GM13977 (cell line): Measurements from ENCODE around the gene LUC7L.

Source experiments
- DNase-seq: peaks from one replicate; pipeline ENCODE4 v3.0.0; 2012; ENCODE audit warnings: low spot score
- CTCF ChIP-seq: IDR thresholded peaks from 2 replicates; pipeline ENCODE4 v1.5.1; 2012; ENCODE audit warnings: mild to moderate bottlenecking, control low read depth; ENCODE audit not compliant: insufficient read depth; ENCODE audit errors: extremely low read depth, missing control alignments
- in situ Hi-C: fragments of 300-500 bp; cut with MboI; formaldehyde crosslinking; loops from one replicate; pipeline ENCODE4 v1.12.0; 2022; ENCODE audit warnings: low sequenced_read_pairs, low pct_unique_long_range_greater_than_20kb, mixed read lengths, inconsistent platforms; ENCODE audit not compliant: unreplicated experiment

LUC7L gene

GRCh38 chr16:254461-254860, 25.2 kb upstream of the LUC7L start:
- in situ Hi-C loops = no loop called here
- no peak for TF ChIP-seq CTCF

GRCh38 chr16:253833-254232, 24.6 kb upstream of the LUC7L start:
- no peak for DNase-seq
- TF ChIP-seq CTCF = no peak
- in situ Hi-C loops = no loop called here

More at GRCh38 chr16:254461-254860, 25.2 kb upstream of the LUC7L start:
- DNase-seq = no peak

DNA sequence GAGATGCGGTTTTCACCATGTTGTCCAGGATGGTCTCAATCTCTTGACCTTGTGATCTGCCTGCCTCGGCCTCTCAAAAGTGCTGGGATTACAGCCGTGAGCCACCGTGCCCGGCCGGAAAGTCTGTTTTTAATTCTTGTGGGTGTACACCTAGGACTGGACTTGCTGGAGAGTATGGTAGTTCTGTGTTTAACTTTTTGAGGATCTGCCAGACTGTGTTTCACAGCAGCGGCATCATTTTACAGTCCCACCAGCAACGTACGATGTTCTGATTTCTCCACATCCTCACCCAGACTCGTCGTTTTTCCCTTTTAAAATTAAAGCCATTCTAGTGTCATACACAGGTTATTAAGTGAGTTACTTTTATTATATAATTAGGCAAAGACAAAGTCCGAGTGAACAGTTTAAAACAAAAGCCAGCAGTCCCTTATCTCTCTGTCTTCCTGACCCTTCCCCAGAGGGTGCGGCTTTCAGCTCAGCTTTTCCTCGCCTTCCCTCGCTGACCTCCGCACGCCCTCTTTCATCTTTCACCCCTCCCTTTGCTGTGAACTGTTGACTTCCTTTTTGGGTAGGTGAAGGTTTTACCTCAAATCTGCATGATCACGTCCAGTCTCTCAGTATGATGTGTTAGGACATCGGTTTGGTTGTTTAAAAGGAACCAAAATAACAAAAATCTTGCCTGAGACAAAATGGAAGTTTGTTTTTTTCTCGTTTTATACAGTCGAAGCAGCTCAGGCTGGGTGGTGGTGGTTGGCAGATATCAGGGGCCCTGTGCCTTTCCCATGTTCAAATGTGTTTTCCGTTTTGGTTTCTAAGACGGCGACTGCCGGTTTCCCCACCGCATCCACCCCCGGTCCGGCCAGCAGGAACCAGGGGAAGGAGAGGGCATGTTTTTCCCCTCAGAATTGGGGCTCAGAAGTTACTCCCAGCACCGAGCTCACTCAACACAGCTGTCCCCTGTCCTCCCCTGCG, 23.4 kb upstream of the LUC7L start:
- in situ Hi-C loops = no loop called here
- TF ChIP-seq CTCF = no peak
- DNase-seq = peak; percentile 69

DNA sequence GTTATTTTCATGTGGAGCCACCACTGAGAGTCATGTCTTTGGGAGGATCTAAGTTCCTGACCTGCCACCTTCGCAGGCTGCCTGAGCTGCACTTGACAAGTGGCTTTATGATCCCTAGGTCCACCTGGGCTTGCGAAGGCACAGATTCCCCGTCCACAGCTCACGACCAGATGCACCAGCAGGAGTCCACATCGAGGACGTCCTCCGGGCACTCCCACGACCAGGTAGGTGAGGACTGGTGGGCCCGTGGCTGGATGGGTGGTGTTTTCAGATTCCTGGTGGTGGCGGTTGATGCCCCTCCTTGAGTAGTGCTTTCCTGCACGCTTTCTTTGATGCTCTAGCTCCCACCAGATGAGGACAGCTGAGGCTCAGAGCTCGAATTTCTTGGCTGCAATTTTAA, 20.2 kb upstream of the LUC7L start:
- in situ Hi-C loops = no loop called here
- TF ChIP-seq CTCF = no peak
- DNase-seq = no peak

DNA sequence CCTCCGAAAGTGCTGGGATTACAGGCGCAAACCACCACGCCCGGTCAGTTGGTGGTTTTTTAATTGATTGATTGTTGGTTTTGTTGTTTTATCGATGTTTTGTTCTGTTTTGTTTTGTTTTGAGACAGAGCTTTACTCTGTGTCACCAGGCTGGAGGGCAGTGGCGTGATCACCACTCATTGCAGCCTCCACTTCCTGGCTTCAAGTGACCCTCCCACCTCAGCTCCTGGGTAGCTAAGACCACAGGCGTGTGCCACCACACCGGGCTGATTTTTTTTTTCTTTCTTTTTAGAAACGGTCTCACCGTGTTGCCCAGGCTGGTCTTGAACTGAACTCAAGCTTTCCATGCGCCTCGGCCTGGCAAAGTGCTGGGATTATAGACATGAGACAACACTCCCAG, 17.8 kb upstream of the LUC7L start:
- in situ Hi-C loops = no loop called here
- DNase-seq = no peak
- no peak for TF ChIP-seq CTCF

DNA sequence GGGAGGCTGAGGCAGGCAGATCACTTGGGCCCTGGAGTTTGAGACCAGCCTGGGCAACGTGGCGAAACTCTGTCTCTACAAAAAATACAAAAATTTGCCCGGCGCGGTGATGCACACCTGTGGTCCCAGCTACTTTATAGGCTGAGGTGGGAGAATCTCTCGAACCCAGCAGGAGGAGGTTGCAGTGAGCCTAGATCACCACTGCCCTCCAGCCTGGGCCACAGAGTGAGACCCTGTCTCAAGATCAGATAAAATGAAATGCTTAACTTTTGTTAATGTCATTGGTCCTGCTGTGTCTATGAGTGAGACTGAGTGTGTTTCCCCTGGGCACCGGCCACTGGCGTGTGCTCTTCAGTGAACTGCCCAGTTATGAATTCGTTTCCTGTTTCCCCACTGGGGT, 15.9 kb upstream of the LUC7L start:
- no peak for DNase-seq
- in situ Hi-C loops = no loop called here
- TF ChIP-seq CTCF = no peak
